Endometrial microvascular endothelial cells (primary cell): ENCODE data around the gene LBHD2. TPM values are rescaled to one million over a fixed set of nuclear protein-coding genes. Genes with fewer than 3 reads are reported as not detected.

Source experiments
- in situ Hi-C: cut with HindIII; loops from 2 replicates; pipeline ENCODE4 v1.10.0; 2017; ENCODE audit warnings: low sequenced_read_pairs, low pct_unique_long_range_greater_than_20kb; ENCODE audit errors: inconsistent ontology term
- total RNA-seq: library from RNA; depleted of rRNA; stranded (reverse); fragments of >200 nt; gene quantifications from one replicate; pipeline ENCODE4 v1.2.3, GENCODE V29; 2015; ENCODE audit errors: inconsistent ontology term

The LBHD2 gene
- total RNA-seq, 1 donor from 2014 or later = not detected

- in situ Hi-C loops = no loop called here
Measured at GRCh38 chr14:103066399-103066798, 17.6 kb upstream of the LBHD2 start.

GRCh38 chr14:103067231-103067954, 16.6 kb upstream of the LBHD2 start:
- in situ Hi-C loops = no loop called here

- in situ Hi-C loops = no loop called here
Measured at GRCh38 chr14:103068351-103069073, 15.5 kb upstream of the LBHD2 start.

GRCh38 chr14:103070263-103070885, 13.6 kb upstream of the LBHD2 start:
- in situ Hi-C loops = no loop called here

- in situ Hi-C loops = no loop called here
Measured at GRCh38 chr14:103070971-103071542, 13.0 kb upstream of the LBHD2 start.

GRCh38 chr14:103071544-103072251, 12.3 kb upstream of the LBHD2 start:
- in situ Hi-C loops = no loop called here

GRCh38 chr14:103072595-103073366, 11.2 kb upstream of the LBHD2 start:
- in situ Hi-C loops = no loop called here

- in situ Hi-C loops = no loop called here
Measured at GRCh38 chr14:103073367-103073875, 10.6 kb upstream of the LBHD2 start.

GRCh38 chr14:103073876-103074728, 9.9 kb upstream of the LBHD2 start:
- in situ Hi-C loops = no loop called here

GRCh38 chr14:103074729-103075367, 9.2 kb upstream of the LBHD2 start:
- in situ Hi-C loops = no loop called here

- in situ Hi-C loops = no loop called here
Measured at GRCh38 chr14:103078420-103078749, 5.6 kb upstream of the LBHD2 start.

- in situ Hi-C loops = no loop called here
Measured at GRCh38 chr14:103078860-103079587, 5.0 kb upstream of the LBHD2 start.

- in situ Hi-C loops = no loop called here
Measured at GRCh38 chr14:103081951-103082350, 2.1 kb upstream of the LBHD2 start.

GRCh38 chr14:103085106-103086091, 1.4 kb downstream of the LBHD2 start:
- in situ Hi-C loops = no loop called here

- in situ Hi-C loops = no loop called here
Measured at GRCh38 chr14:103086771-103087342, 2.8 kb downstream of the LBHD2 start.
